ENCODE results near the gene NEU1.

GRCh38 chr6:31888276-31889258 is 25.9 kb upstream of the NEU1 start:
- TF ChIP-seq, protein P1, sequence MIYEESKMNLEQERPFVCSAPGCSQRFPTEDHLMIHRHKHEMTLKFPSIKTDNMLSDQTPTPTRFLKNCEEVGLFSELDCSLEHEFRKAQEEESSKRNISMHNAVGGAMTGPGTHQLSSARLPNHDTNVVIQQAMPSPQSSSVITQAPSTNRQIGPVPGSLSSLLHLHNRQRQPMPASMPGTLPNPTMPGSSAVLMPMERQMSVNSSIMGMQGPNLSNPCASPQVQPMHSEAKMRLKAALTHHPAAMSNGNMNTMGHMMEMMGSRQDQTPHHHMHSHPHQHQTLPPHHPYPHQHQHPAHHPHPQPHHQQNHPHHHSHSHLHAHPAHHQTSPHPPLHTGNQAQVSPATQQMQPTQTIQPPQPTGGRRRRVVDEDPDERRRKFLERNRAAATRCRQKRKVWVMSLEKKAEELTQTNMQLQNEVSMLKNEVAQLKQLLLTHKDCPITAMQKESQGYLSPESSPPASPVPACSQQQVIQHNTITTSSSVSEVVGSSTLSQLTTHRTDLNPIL (CRISPR knock-in tag; IDR thresholded peaks at IDR 0.05; ENCODE audit: low read depth), result no peak
- TF ChIP-seq ARNTL (CRISPR knock-in tag; IDR thresholded peaks at IDR 0.05; ENCODE audit: borderline replicate concordance, low read depth), result no peak
- TF ChIP-seq ZNF565 (CRISPR knock-in tag; conservative IDR thresholded peaks at IDR 0.05; ENCODE audit: low read depth), result no peak
